H1 (cell line): ENCODE results near the gene POU6F2. TPM values are rescaled to one million over a fixed set of nuclear protein-coding genes. Genes with fewer than 3 reads are reported as not detected.

Experiments used
- CTCF ChIA-PET: fragments of 300-600 bp; sonication (Branson Sonifier 250); formaldehyde crosslinking; loops from one replicate; lab custom pipeline; 2021; ENCODE audit not compliant: partially characterized antibody; lab: Charles Lee
- POLR2A ChIA-PET: fragments of 300-600 bp; sonication (Branson Sonifier 250); formaldehyde crosslinking; loops from one replicate; lab custom pipeline; 2021; ENCODE audit warnings: inconsistent platforms; ENCODE audit not compliant: partially characterized antibody; lab: Charles Lee
- DNase-seq, 2 experiments: peaks; one replicate each; pipeline versions ENCODE4 v3.0.0 to v3.0.0-alpha.2; 2010 to 2022; ENCODE audit warnings: low spot score in 2 of 2, low read depth in 1 of 2, mixed read lengths in 1 of 2
- FAIRE-seq: peaks from 2 replicates; lab custom pipeline; 2011; peaks lifted over from hg19 to GRCh38; lab: Jason Lieb, UNC
- H2AFZ ChIP-seq: 2 replicates; pipeline ENCODE4 v1.8.1; 2012; ENCODE audit warnings: low read length, inconsistent platforms
- H2AK5ac ChIP-seq: 2 replicates; pipeline ENCODE4 v1.6.1; 2013; ENCODE audit warnings: low read depth, low read length
- H2BK120ac ChIP-seq: replicated peaks from 2 replicates; pipeline ENCODE3; 2013; ENCODE audit warnings: low read depth, low read length, inconsistent platforms
- H2BK12ac ChIP-seq: 2 replicates; pipeline ENCODE4 v1.6.1; 2013; ENCODE audit warnings: low read depth, low read length
- H2BK15ac ChIP-seq: 2 replicates; pipeline ENCODE4 v1.6.1; 2013; ENCODE audit warnings: low read length
- H2BK20ac ChIP-seq: 2 replicates; pipeline ENCODE4 v1.6.1; 2013; ENCODE audit warnings: low read length
- H2BK5ac ChIP-seq: 2 replicates; pipeline ENCODE4 v1.6.1; 2013; ENCODE audit warnings: low read depth, low read length
- H3K14ac ChIP-seq: 2 replicates; pipeline ENCODE4 v1.6.1; 2013; ENCODE audit warnings: inconsistent platforms; ENCODE audit not compliant: insufficient read length
- H3K18ac ChIP-seq: 2 replicates; pipeline ENCODE4 v1.6.1; 2013; ENCODE audit warnings: low read length; ENCODE audit errors: extremely low read depth
- H3K23ac ChIP-seq: 2 replicates; pipeline ENCODE4 v1.6.1; 2013; ENCODE audit warnings: inconsistent platforms; ENCODE audit not compliant: insufficient read length
- H3K23me2 ChIP-seq: 2 replicates; pipeline ENCODE4 v1.6.1; 2013; ENCODE audit warnings: low read depth, low read length
- H3K27ac ChIP-seq: 2 replicates; pipeline ENCODE4 v1.6.1; 2011; ENCODE audit warnings: low read depth, low read length, inconsistent platforms
- H3K27me3 ChIP-seq, 4 experiments: replicated peaks in 1 of 4; 1 replicate in 1 of 4; 2 replicates in 3 of 4; pipeline versions ENCODE4 v1.6.1 to v1.8.1; 2011 to 2013; ENCODE audit warnings: low read length in 3 of 4, mild to moderate bottlenecking in 3 of 4, inconsistent platforms in 2 of 4, mixed read lengths in 2 of 4, moderate library complexity in 1 of 4; ENCODE audit not compliant: control insufficient read depth in 3 of 4, insufficient read depth in 3 of 4; ENCODE audit errors: extremely low read depth in 1 of 4
- H3K36me3 ChIP-seq, 4 experiments: 2 replicates each; pipeline versions ENCODE4 v1.6.1 to v1.8.1; 2011 to 2013; ENCODE audit warnings: mild to moderate bottlenecking in 4 of 4, low read length in 3 of 4, moderate library complexity in 2 of 4, control low read depth in 1 of 4, inconsistent platforms in 1 of 4; ENCODE audit not compliant: insufficient read depth in 4 of 4, control insufficient read depth in 2 of 4
- H3K4ac ChIP-seq: replicated peaks from 2 replicates; pipeline ENCODE3; 2013; ENCODE audit warnings: low read length, low read depth, mixed read lengths, inconsistent platforms; ENCODE audit not compliant: insufficient read length
- H3K4me1 ChIP-seq, 4 experiments: replicated peaks in 1 of 4; 1 replicate in 1 of 4; 2 replicates in 3 of 4; pipeline versions ENCODE4 v1.6.1 to v1.8.1; 2011 to 2013; ENCODE audit warnings: low read length in 3 of 4, inconsistent platforms in 2 of 4, mixed read lengths in 1 of 4; ENCODE audit not compliant: insufficient read depth in 4 of 4, control insufficient read depth in 3 of 4
- H3K4me2 ChIP-seq, 2 experiments: 2 replicates each; pipeline versions ENCODE4 v1.6.1 to v1.8.1; 2011 to 2013; ENCODE audit warnings: low read depth in 2 of 2, low read length in 2 of 2, control low read depth in 1 of 2, inconsistent platforms in 1 of 2, mild to moderate bottlenecking in 1 of 2; ENCODE audit not compliant: insufficient read depth in 1 of 2
- H3K4me3 ChIP-seq, 4 experiments: fragments of 200-600, 300-600 bp in 1 of 4; sonication (generic), shearing (Covaris generic), sonication (Bioruptor Twin) in 1 of 4; 2 replicates each; pipeline versions ENCODE4 v1.5.1 to v1.8.1; 2011 to 2016; ENCODE audit warnings: low read length in 4 of 4, low read depth in 3 of 4, control low read depth in 2 of 4, inconsistent platforms in 2 of 4, mild to moderate bottlenecking in 2 of 4, mixed read lengths in 1 of 4, moderate library complexity in 1 of 4; ENCODE audit not compliant: insufficient read depth in 2 of 4; ENCODE audit errors: extremely low read depth in 1 of 4
- H3K56ac ChIP-seq: replicated peaks from 2 replicates; pipeline ENCODE3; 2013; ENCODE audit warnings: low read depth, mild to moderate bottlenecking, mixed read lengths, low read length, inconsistent platforms; ENCODE audit not compliant: insufficient read length
- H3K79me1 ChIP-seq: 2 replicates; pipeline ENCODE4 v1.6.1; 2013; ENCODE audit warnings: low read depth, low read length, control low read depth
- H3K79me2 ChIP-seq, 2 experiments: 2 replicates each; pipeline versions ENCODE4 v1.6.1 to v1.8.1; 2012 to 2013; ENCODE audit warnings: low read length in 2 of 2, mild to moderate bottlenecking in 2 of 2, inconsistent platforms in 1 of 2; ENCODE audit not compliant: insufficient read depth in 2 of 2, control insufficient read depth in 1 of 2
- H3K9ac ChIP-seq, 4 experiments: replicated peaks in 1 of 4; 1 replicate in 1 of 4; 2 replicates in 3 of 4; pipeline versions ENCODE4 v1.6.1 to v1.8.1; 2011 to 2013; ENCODE audit warnings: low read depth in 3 of 4, low read length in 3 of 4, control low read depth in 2 of 4, mild to moderate bottlenecking in 2 of 4, moderate library complexity in 2 of 4, inconsistent platforms in 1 of 4; ENCODE audit errors: extremely low read depth in 1 of 4
- H3K9me3 ChIP-seq, 2 experiments: 2 replicates each; pipeline versions ENCODE4 v1.6.1 to v1.8.1; 2012 to 2013; ENCODE audit warnings: mild to moderate bottlenecking in 2 of 2, moderate library complexity in 2 of 2, control low read depth in 1 of 2, inconsistent platforms in 1 of 2, low read depth in 1 of 2, low read length in 1 of 2, mixed read lengths in 1 of 2; ENCODE audit not compliant: insufficient read depth in 2 of 2
- H4K20me1 ChIP-seq, 2 experiments: replicated peaks in 1 of 2; 2 replicates each; pipeline versions ENCODE3 to v1.8.1; 2011 to 2013; ENCODE audit warnings: inconsistent platforms in 2 of 2, low read length in 2 of 2, mild to moderate bottlenecking in 1 of 2; ENCODE audit not compliant: insufficient read depth in 2 of 2, control insufficient read depth in 1 of 2
- H4K5ac ChIP-seq: 2 replicates; pipeline ENCODE4 v1.6.1; 2013; ENCODE audit warnings: low read length, low read depth, mixed read lengths, inconsistent platforms; ENCODE audit not compliant: insufficient read length
- H4K8ac ChIP-seq: 2 replicates; pipeline ENCODE4 v1.8.0; 2013; ENCODE audit warnings: mild to moderate bottlenecking, moderate library complexity, low read length, inconsistent platforms; ENCODE audit not compliant: insufficient read depth; ENCODE audit errors: extremely low read depth
- H4K91ac ChIP-seq: replicated peaks from 2 replicates; pipeline ENCODE3; 2013; ENCODE audit warnings: low read length, mixed read lengths, inconsistent platforms; ENCODE audit not compliant: insufficient read length
- HDAC2 ChIP-seq, 2 experiments: fragments of 300-600 bp in 1 of 2; sonication (generic) in 1 of 2; IDR thresholded peaks; 2 replicates each; pipeline ENCODE4 v1.6.1; 2011 to 2012; ENCODE audit warnings: low read depth in 2 of 2, low read length in 2 of 2, mild to moderate bottlenecking in 2 of 2, moderate library complexity in 2 of 2, borderline replicate concordance in 1 of 2, inconsistent platforms in 1 of 2
- HDAC6 ChIP-seq: IDR thresholded peaks from one replicate; pipeline ENCODE4 v1.7.1; 2012; ENCODE audit warnings: low read depth, mild to moderate bottlenecking, inconsistent platforms, low read length, moderate library complexity
- RBBP5 ChIP-seq: IDR thresholded peaks from 2 replicates; pipeline ENCODE4 v1.7.1; 2012; ENCODE audit warnings: low read depth, mild to moderate bottlenecking, inconsistent platforms, low read length, moderate library complexity, borderline replicate concordance
- RFX5 ChIP-seq: IDR thresholded peaks from 2 replicates; pipeline ENCODE4 v1.6.1; 2011; ENCODE audit warnings: low read depth, low read length, improper control_type of control experiment, borderline replicate concordance
- SUZ12 ChIP-seq: fragments of 200-600 bp; sonication (generic); IDR thresholded peaks from 2 replicates; pipeline ENCODE4 v1.6.1; 2012; ENCODE audit warnings: mild to moderate bottlenecking, inconsistent platforms, low read length, moderate library complexity, mixed read lengths
- WGBS, 2 experiments: shearing (Covaris generic) in 1 of 2; methylation state at CpG; one replicate each; pipeline versions ENCODE4 v1.1.6 to v1.1.7; 2013 to 2015; ENCODE audit warnings: low lambda C conversion rate in 2 of 2, mixed read lengths in 2 of 2, inconsistent platforms in 1 of 2, low coverage in 1 of 2, missing lambda C conversion rate in 1 of 2; ENCODE audit not compliant: insufficient replicate concordance in 2 of 2, insufficient coverage in 1 of 2, insufficient read length in 1 of 2; ENCODE audit errors: extremely low coverage in 1 of 2, missing lambda C conversion rate in 1 of 2; 5-methylcytosine and 5-hydroxymethylcytosine counted together
- polyA plus RNA-seq, 7 experiments: library from polyadenylated mRNA; depleted of rRNA in 3 of 7; stranded (reverse) in 5 of 7; unstranded in 2 of 7; fragments of >200 nt in 5 of 7; fragments of 200-250 nt in 2 of 7; gene quantifications; 1 replicate in 5 of 7; 2 replicates in 1 of 7; 4 replicates in 1 of 7; pipeline versions ENCODE4 v1.2.1 to v1.2.3, GENCODE V29; 2011 to 2013; ENCODE audit warnings: missing spikeins in 2 of 7, mixed read lengths in 2 of 7
- total RNA-seq: library from RNA; stranded (reverse); fragmentation: NEBNext Ultra II Directional; extraction: Animal tissue kit (Norgen Biotek cat#: 25700); gene quantifications from 2 replicates; pipeline ENCODE4 v1.2.1, GENCODE V29; 2021
- TF ChIP-seq, protein P1 (sequence below): IDR thresholded peaks from 2 replicates; pipeline ENCODE4 v1.6.1; 2012; ENCODE audit warnings: inconsistent platforms

Gene POU6F2
- total and polyA plus RNA-seq, 2 of the 8 experiments (the other 6 are each of a cell fraction or from before 2014, with no cell fraction given), result 1.1 to 2.0 TPM

- DNase-seq (no peak), FAIRE-seq (no peak)
- H3K79me1 ChIP-seq, result no peaks in the 10 kb centered on the region
- no peaks in the 10 kb centered on the region for H3K4me1 ChIP-seq
- no peak overlapping the region for H2BK5ac ChIP-seq
- no peaks in the 10 kb centered on the region for H3K36me3 ChIP-seq
- H4K91ac ChIP-seq, result no peak overlapping the region
- H2BK15ac ChIP-seq, result no peak overlapping the region
- no peaks in the 10 kb centered on the region for H3K9me3 ChIP-seq
- no peak overlapping the region for H3K4me3 ChIP-seq
- no peak overlapping the region for H2AK5ac ChIP-seq
- H3K9ac ChIP-seq, result no peak overlapping the region
- no peak overlapping the region for H3K4me2 ChIP-seq
- no peaks in the 10 kb centered on the region for H4K20me1 ChIP-seq
- no peak overlapping the region for H3K14ac ChIP-seq
- H2AFZ ChIP-seq, result no peak overlapping the region
- POLR2A ChIA-PET, result no interaction called here
- no peaks in the 10 kb centered on the region for H3K23me2 ChIP-seq
- no peak overlapping the region for H4K5ac ChIP-seq
- H2BK120ac ChIP-seq, result no peak overlapping the region
- H2BK12ac ChIP-seq, result no peak overlapping the region
- H4K8ac ChIP-seq, result no peak overlapping the region
- H3K79me2 ChIP-seq, result no peaks in the 10 kb centered on the region
- no peak overlapping the region for H3K23ac ChIP-seq
- no peak overlapping the region for H3K18ac ChIP-seq
- CTCF ChIA-PET, result interaction anchor here (0.9 kb wide), 1 partner anchor 228 kb away, joined by 3 read pairs; no protein-coding TSS in a partner anchor
- TF ChIP-seq, protein P1, sequence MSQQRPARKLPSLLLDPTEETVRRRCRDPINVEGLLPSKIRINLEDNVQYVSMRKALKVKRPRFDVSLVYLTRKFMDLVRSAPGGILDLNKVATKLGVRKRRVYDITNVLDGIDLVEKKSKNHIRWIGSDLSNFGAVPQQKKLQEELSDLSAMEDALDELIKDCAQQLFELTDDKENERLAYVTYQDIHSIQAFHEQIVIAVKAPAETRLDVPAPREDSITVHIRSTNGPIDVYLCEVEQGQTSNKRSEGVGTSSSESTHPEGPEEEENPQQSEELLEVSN, result no peak
- TF ChIP-seq RFX5, result no peak
- no peak for TF ChIP-seq HDAC6
- TF ChIP-seq RBBP5, result no peak
- TF ChIP-seq HDAC2 (IDR thresholded peaks at IDR 0.05; ENCODE audit: borderline replicate concordance in 1 of 2, low read depth in 2 of 2, low read length in 2 of 2), result no peak
- TF ChIP-seq SUZ12, result no peak
- WGBS, 2 experiments, result 93% methylated on average over 3 of the region's 3 CpGs; no CpG with 5 or more reads in 1 of the 2 experiments
- no peak overlapping the region for H2BK20ac ChIP-seq
- H3K4ac ChIP-seq, result no peak overlapping the region
- no peak overlapping the region for H3K56ac ChIP-seq
- no peaks in the 10 kb centered on the region for H3K27me3 ChIP-seq
- no peak overlapping the region for H3K27ac ChIP-seq
Measured at GRCh38 chr7:39158367-39158766, 180.7 kb downstream of the POU6F2 start.
